A673 (cell line): ENCODE measurements around the gene CLDN16. TPM values are rescaled to one million over a fixed set of nuclear protein-coding genes. Genes with fewer than 3 reads are reported as not detected.

Experiments used
- BruUV-seq: library from RNA; stranded (reverse); fragments of 400-500 nt; replicated peaks from 2 replicates; lab custom pipeline; 2021; lab: Mats Ljungman, UMichigan
- CTCF ChIA-PET: fragments of 300-600 bp; sonication (Branson Sonifier 250); formaldehyde crosslinking; loops from one replicate; lab custom pipeline; 2022; ENCODE audit warnings: antibody characterized with exemption; lab: Charles Lee
- POLR2A ChIA-PET: fragments of 300-600 bp; sonication (Branson Sonifier 250); formaldehyde crosslinking; loops from one replicate; lab custom pipeline; 2022; ENCODE audit warnings: antibody characterized with exemption; ENCODE audit not compliant: low non-redundant PET; lab: Charles Lee
- DNase-seq: peaks from one replicate; pipeline ENCODE4 v3.0.0-alpha.2; 2015; ENCODE audit warnings: low spot score
- H3K27ac ChIP-seq: fragments of 200-600 bp; sonication (generic); 2 replicates; pipeline ENCODE4 v1.5.1; 2016; ENCODE audit warnings: mixed run types, low read depth, mild to moderate bottlenecking, mixed read lengths, antibody characterized with exemption, low read length; ENCODE audit not compliant: poor library complexity, severe bottlenecking
- H3K27me3 ChIP-seq: fragments of 200-600 bp; sonication (generic); replicated peaks from 2 replicates; pipeline ENCODE4 v1.6.1; 2017; ENCODE audit warnings: mixed run types, low read depth, mild to moderate bottlenecking, mixed read lengths, antibody characterized with exemption, low read length; ENCODE audit not compliant: insufficient read depth, poor library complexity
- H3K36me3 ChIP-seq: fragments of 200-600 bp; sonication (generic); 2 replicates; pipeline ENCODE4 v1.6.1; 2016; ENCODE audit warnings: mixed run types, mild to moderate bottlenecking, mixed read lengths, antibody characterized with exemption, low read length; ENCODE audit not compliant: insufficient read depth, poor library complexity, severe bottlenecking
- H3K4me1 ChIP-seq: fragments of 200-600 bp; sonication (generic); 2 replicates; pipeline ENCODE4 v1.6.1; 2017; ENCODE audit warnings: mixed run types, mild to moderate bottlenecking, mixed read lengths, antibody characterized with exemption, low read length; ENCODE audit not compliant: insufficient read depth, poor library complexity, severe bottlenecking
- H3K4me3 ChIP-seq: fragments of 200-600 bp; sonication (generic); 2 replicates; pipeline ENCODE4 v1.5.1; 2016; ENCODE audit warnings: low read depth, mixed run types, mild to moderate bottlenecking, mixed read lengths, low read length; ENCODE audit not compliant: poor library complexity, severe bottlenecking
- H3K9me3 ChIP-seq: fragments of 200-600 bp; sonication (generic); 2 replicates; pipeline ENCODE4 v1.6.1; 2016; ENCODE audit warnings: mixed run types, low read depth, mild to moderate bottlenecking, mixed read lengths, antibody characterized with exemption, low read length; ENCODE audit not compliant: poor library complexity, severe bottlenecking
- CTCF ChIP-seq: fragments of 300-800, 200-600 bp; sonication (generic); conservative IDR thresholded peaks from 2 replicates; pipeline ENCODE4 v1.5.1; 2017; ENCODE audit warnings: low read depth, mild to moderate bottlenecking, antibody characterized with exemption, low read length, moderate library complexity, mixed read lengths
- EZH2 ChIP-seq: fragments of 200-600 bp; sonication (generic); IDR thresholded peaks from 2 replicates; pipeline ENCODE4 v1.6.1; 2017; ENCODE audit warnings: borderline replicate concordance, low read depth, mild to moderate bottlenecking, mixed read lengths, antibody characterized with exemption, low read length; ENCODE audit not compliant: poor library complexity, severe bottlenecking
- intact Hi-C: fragments of 100-400 bp; cut with micrococcal nuclease; formaldehyde crosslinking; loops from one replicate; pipeline ENCODE4 v1.10.0; 2022; ENCODE audit not compliant: unreplicated experiment
- total RNA-seq: library from RNA; stranded (reverse); gene quantifications from 2 replicates; pipeline ENCODE4 v1.2.3, GENCODE V29; 2021

The CLDN16 gene
- total RNA-seq, 1 experiment from 2014 or later: 0.09 TPM

GRCh38 chr3:190361791-190362190 is 26.2 kb upstream of the CLDN16 start:
- Histone ChIP-seq H3K27me3 (no peaks in the 10 kb centered on the region), H3K9me3 (no peaks in the 10 kb centered on the region), H3K4me3 (no peak overlapping the region), H3K4me1 (no peaks in the 10 kb centered on the region), H3K36me3 (no peaks in the 10 kb centered on the region), H3K27ac (no peak overlapping the region)
- POLR2A ChIA-PET: no interaction called here
- no peak for DNase-seq
- TF ChIP-seq CTCF (no peak), EZH2 (no peak)
- intact Hi-C loops: no loop called here
- CTCF ChIA-PET: no interaction called here
- no TSS peak for BruUV-seq

- Histone ChIP-seq H3K9me3 (no peaks in the 10 kb centered on the region), H3K4me3 (no peak overlapping the region), H3K4me1 (no peaks in the 10 kb centered on the region), H3K27me3 (no peaks in the 10 kb centered on the region), H3K27ac (no peak overlapping the region), H3K36me3 (no peaks in the 10 kb centered on the region)
- ChIA-PET CTCF (no interaction called here), POLR2A (no interaction called here)
- BruUV-seq: no TSS peak
- no peak for DNase-seq
- no peak for TF ChIP-seq EZH2
- no peak for TF ChIP-seq CTCF
- intact Hi-C loops: no loop called here
Measured at GRCh38 chr3:190362258-190362657, 25.7 kb upstream of the CLDN16 start.

GRCh38 chr3:190366133-190366532 is 21.8 kb upstream of the CLDN16 start:
- no TSS peak for BruUV-seq
- DNase-seq: peak; percentile 41
- ChIA-PET POLR2A (no interaction called here), CTCF (no interaction called here)
- Histone ChIP-seq H3K4me3 (no peak overlapping the region), H3K9me3 (no peaks in the 10 kb centered on the region), H3K4me1 (no peaks in the 10 kb centered on the region), H3K27ac (no peak overlapping the region), H3K27me3 (no peaks in the 10 kb centered on the region), H3K36me3 (no peaks in the 10 kb centered on the region)
- TF ChIP-seq EZH2 (no peak), CTCF (no peak)
- intact Hi-C loops: no loop called here
